ENCODE results near the gene SDK1. TPM values are rescaled to one million over a fixed set of nuclear protein-coding genes. Genes with fewer than 3 reads are reported as not detected.

SDK1 gene
- total and polyA plus RNA-seq, 2 of the 8 experiments (the other 6 are each of a cell fraction or from before 2014, with no cell fraction given): 3.3 to 7.2 TPM

- Histone ChIP-seq H3K9me3 (ENCODE audit: insufficient read depth in 2 of 2, low read depth in 1 of 2, low read length in 1 of 2) (no peaks in the 10 kb centered on the region), H3K4ac (replicated peaks; ENCODE audit: insufficient read length, low read depth, low read length) (no peak overlapping the region), H4K5ac (ENCODE audit: insufficient read length, low read depth, low read length) (no peak overlapping the region), H2BK5ac (ENCODE audit: low read depth, low read length) (no peak overlapping the region), H3K4me2 (ENCODE audit: insufficient read depth in 1 of 2, low read depth in 2 of 2, low read length in 2 of 2) (no peak overlapping the region), H3K14ac (ENCODE audit: insufficient read length) (no peak overlapping the region), H3K9ac (replicated peaks in 1 of 4; ENCODE audit: extremely low read depth in 1 of 4, low read depth in 3 of 4, low read length in 3 of 4) (no peak overlapping the region), H3K56ac (replicated peaks; ENCODE audit: insufficient read length, low read depth, low read length) (no peak overlapping the region), H3K4me1 (replicated peaks in 1 of 4; ENCODE audit: control insufficient read depth in 3 of 4, insufficient read depth in 4 of 4, low read length in 3 of 4) (no peaks in the 10 kb centered on the region; a peak in 1 of 7 replicates), H2BK12ac (ENCODE audit: low read depth, low read length) (no peak overlapping the region), H3K36me3 (ENCODE audit: control insufficient read depth in 2 of 4, insufficient read depth in 4 of 4, low read length in 3 of 4) (no peaks in the 10 kb centered on the region), H4K8ac (ENCODE audit: extremely low read depth, insufficient read depth, low read length) (no peak overlapping the region), H3K27me3 (replicated peaks in 1 of 4; ENCODE audit: control insufficient read depth in 3 of 4, extremely low read depth in 1 of 4, insufficient read depth in 3 of 4, low read length in 3 of 4) (no peaks in the 10 kb centered on the region), H3K4me3 (ENCODE audit: extremely low read depth in 1 of 4, insufficient read depth in 2 of 4, low read depth in 3 of 4, low read length in 4 of 4) (no peak overlapping the region), H2BK15ac (ENCODE audit: low read length) (no peak overlapping the region), H3K23me2 (ENCODE audit: low read depth, low read length) (no peaks in the 10 kb centered on the region), H3K79me2 (ENCODE audit: control insufficient read depth in 1 of 2, insufficient read depth in 2 of 2, low read length in 2 of 2) (no peaks in the 10 kb centered on the region), H3K27ac (ENCODE audit: low read depth, low read length) (no peak overlapping the region; the same call in 1 of the 2 replicates), H3K79me1 (ENCODE audit: low read depth, low read length) (no peaks in the 10 kb centered on the region), H3K18ac (ENCODE audit: extremely low read depth, low read length) (no peak overlapping the region), H4K91ac (replicated peaks; ENCODE audit: insufficient read length, low read length) (no peak overlapping the region), H3K23ac (ENCODE audit: insufficient read length) (no peak overlapping the region), H2AFZ (ENCODE audit: low read length) (no peak overlapping the region), H4K20me1 (replicated peaks in 1 of 2; ENCODE audit: control insufficient read depth in 1 of 2, insufficient read depth in 2 of 2, low read length in 2 of 2) (no peaks in the 10 kb centered on the region), H2AK5ac (ENCODE audit: low read depth, low read length) (no peak overlapping the region), H2BK120ac (replicated peaks; ENCODE audit: low read depth, low read length) (no peak overlapping the region), H2BK20ac (ENCODE audit: low read length) (no peak overlapping the region)
- FAIRE-seq (no peak), DNase-seq (ENCODE audit: low read depth in 1 of 2, low spot score in 2 of 2) (no peak)
- TF ChIP-seq HDAC2 (IDR thresholded peaks at IDR 0.05; ENCODE audit: borderline replicate concordance in 1 of 2, low read depth in 2 of 2, low read length in 2 of 2) (no peak), SUZ12 (IDR thresholded peaks at IDR 0.05; ENCODE audit: low read length) (no peak), TCF12 (IDR thresholded peaks at IDR 0.05; ENCODE audit: low read depth, low read length) (no peak), NRF1 (IDR thresholded peaks at IDR 0.05; ENCODE audit: low read depth, low read length) (no peak), RBBP5 (IDR thresholded peaks at IDR 0.05; ENCODE audit: borderline replicate concordance, low read depth, low read length) (no peak), PHF8 (conservative IDR thresholded peaks at IDR 0.05; ENCODE audit: low read depth, low read length) (no peak)
- WGBS, 2 experiments (ENCODE audit: extremely low coverage in 1 of 2, insufficient coverage in 1 of 2, insufficient read length in 1 of 2, insufficient replicate concordance in 2 of 2, low coverage in 1 of 2, low lambda C conversion rate in 2 of 2, missing lambda C conversion rate in 1 of 2): 93% methylated on average over 11 of the region's 11 CpGs; no CpG with 5 or more reads in 1 of the 2 experiments
- POLR2A ChIA-PET (ENCODE audit: partially characterized antibody): no interaction called here
- CTCF ChIA-PET (ENCODE audit: partially characterized antibody): interaction anchor here (0.8 to 3.6 kb wide), 3 partner anchors 21 to 370 kb away, joined by 3 to 14 read pairs (median 4); no protein-coding TSS in a partner anchor
Measured at GRCh38 chr7:4261601-4261960, 960.5 kb downstream of the SDK1 start.
